Measurements from ENCODE around the gene LRRC75B. TPM values are rescaled to one million over a fixed set of nuclear protein-coding genes. Genes with fewer than 3 reads are reported as not detected.

LRRC75B gene
- total and polyA plus RNA-seq, 2 of the 8 experiments (the other 6 are each of a cell fraction or from before 2014, with no cell fraction given), result 12.2 to 26.6 TPM

GRCh38 chr22:24550028-24550901 is 42.6 kb downstream of the LRRC75B start:
- H4K8ac ChIP-seq (ENCODE audit: extremely low read depth, insufficient read depth, low read length), result peak overlapping the region; percentile 68; the same call in 1 of the 2 replicates
- no peak overlapping the region for H3K4me2 ChIP-seq (ENCODE audit: insufficient read depth in 1 of 2, low read depth in 2 of 2, low read length in 2 of 2)
- 95% methylated on average over 8 of the region's 8 CpGs; no CpG with 5 or more reads in 1 of the 2 experiments for WGBS, 2 experiments (ENCODE audit: extremely low coverage in 1 of 2, insufficient coverage in 1 of 2, insufficient read length in 1 of 2, insufficient replicate concordance in 2 of 2, low coverage in 1 of 2, low lambda C conversion rate in 2 of 2, missing lambda C conversion rate in 1 of 2)
- peaks cover 12 to 20% (median 18%) of the 10 kb centered on the region in 4 experiments; a peak in 7 of 8 replicates for H3K36me3 ChIP-seq (ENCODE audit: control insufficient read depth in 2 of 4, insufficient read depth in 4 of 4, low read length in 3 of 4)
- H2AFZ ChIP-seq (ENCODE audit: low read length), result no peak overlapping the region
- H3K9ac ChIP-seq (replicated peaks in 1 of 4; ENCODE audit: extremely low read depth in 1 of 4, low read depth in 3 of 4, low read length in 3 of 4), result no peak overlapping the region
- no peak overlapping the region for H2BK120ac ChIP-seq (replicated peaks; ENCODE audit: low read depth, low read length)
- no peaks in the 10 kb centered on the region for H3K27me3 ChIP-seq (replicated peaks in 1 of 4; ENCODE audit: control insufficient read depth in 3 of 4, extremely low read depth in 1 of 4, insufficient read depth in 3 of 4, low read length in 3 of 4)
- H2BK5ac ChIP-seq (ENCODE audit: low read depth, low read length), result no peak overlapping the region
- H2BK15ac ChIP-seq (ENCODE audit: low read length), result no peak overlapping the region
- H4K20me1 ChIP-seq (replicated peaks in 1 of 2; ENCODE audit: control insufficient read depth in 1 of 2, insufficient read depth in 2 of 2, low read length in 2 of 2), result peaks cover 7 to 28% of the 10 kb centered on the region in 2 experiments
- FAIRE-seq, result no peak
- no peak overlapping the region for H2AK5ac ChIP-seq (ENCODE audit: low read depth, low read length)
- H4K5ac ChIP-seq (ENCODE audit: insufficient read length, low read depth, low read length), result no peak overlapping the region
- H2BK20ac ChIP-seq (ENCODE audit: low read length), result no peak overlapping the region
- H3K18ac ChIP-seq (ENCODE audit: extremely low read depth, low read length), result no peak overlapping the region
- no peak overlapping the region for H2BK12ac ChIP-seq (ENCODE audit: low read depth, low read length)
- H3K4ac ChIP-seq (replicated peaks; ENCODE audit: insufficient read length, low read depth, low read length), result no peak overlapping the region
- peaks cover 0 to 12% (median 3%) of the 10 kb centered on the region in 4 experiments; a peak in 5 of 7 replicates for H3K4me1 ChIP-seq (replicated peaks in 1 of 4; ENCODE audit: control insufficient read depth in 3 of 4, insufficient read depth in 4 of 4, low read length in 3 of 4)
- H3K56ac ChIP-seq (replicated peaks; ENCODE audit: insufficient read length, low read depth, low read length), result no peak overlapping the region
- H3K4me3 ChIP-seq (ENCODE audit: extremely low read depth in 1 of 4, insufficient read depth in 2 of 4, low read depth in 3 of 4, low read length in 4 of 4), result no peak overlapping the region
- TF ChIP-seq TBP (IDR thresholded peaks at IDR 0.05; ENCODE audit: low read depth, low read length), result no peak
- no peak overlapping the region for H3K27ac ChIP-seq (ENCODE audit: low read depth, low read length)
- no peaks in the 10 kb centered on the region for H3K9me3 ChIP-seq (ENCODE audit: insufficient read depth in 2 of 2, low read depth in 1 of 2, low read length in 1 of 2)
- POLR2A ChIA-PET (ENCODE audit: partially characterized antibody), result interaction anchor here (0.9 to 1.1 kb wide), 2 partner anchors 9 to 129 kb away, joined by 3 read pairs; no protein-coding TSS in a partner anchor
- H3K23ac ChIP-seq (ENCODE audit: insufficient read length), result no peak overlapping the region
- peaks cover 20% of the 10 kb centered on the region for H3K79me1 ChIP-seq (ENCODE audit: low read depth, low read length)
- DNase-seq (ENCODE audit: low read depth in 1 of 2, low spot score in 2 of 2), result no peak
- peaks cover 8% of the 10 kb centered on the region for H3K23me2 ChIP-seq (ENCODE audit: low read depth, low read length)
- no peak overlapping the region for H4K91ac ChIP-seq (replicated peaks; ENCODE audit: insufficient read length, low read length)
- peaks cover 7 to 48% of the 10 kb centered on the region in 2 experiments for H3K79me2 ChIP-seq (ENCODE audit: control insufficient read depth in 1 of 2, insufficient read depth in 2 of 2, low read length in 2 of 2)
- no peak overlapping the region for H3K14ac ChIP-seq (ENCODE audit: insufficient read length)
- CTCF ChIA-PET (ENCODE audit: partially characterized antibody), result interaction anchor here (1.2 to 2.7 kb wide), 5 partner anchors 11 to 45 kb away, joined by 3 to 8 read pairs (median 3); no protein-coding TSS in a partner anchor
